ENCODE measurements around the gene EWSR1.

Gene EWSR1

GRCh38 chr22:29334148-29334547 is 66.1 kb downstream of the EWSR1 start:
- H3K27ac ChIP-seq (ENCODE audit: extremely low read depth, low read depth, low read length) = no peak overlapping the region
- no peaks in the 10 kb centered on the region for H3K4me1 ChIP-seq (ENCODE audit: control insufficient read depth, insufficient read depth, low read length)
- CTCF ChIA-PET = interaction anchor here (1.0 kb wide), 2 partner anchors 15 to 25 kb away, joined by 3 read pairs; no protein-coding TSS in a partner anchor
- peaks cover 7 to 98% of the 10 kb centered on the region in 2 experiments for H3K36me3 ChIP-seq (ENCODE audit: control insufficient read depth in 2 of 2, insufficient read depth in 1 of 2, low read length in 2 of 2)
- POLR2A ChIA-PET = interaction anchor here (1.1 kb wide), 1 partner anchor 19 kb away, joined by 4 read pairs; the partner anchor contains the start of gene RASL10A
- H3K4me3 ChIP-seq (ENCODE audit: low read depth, low read length) = no peak overlapping the region
- H3K9me3 ChIP-seq (ENCODE audit: control insufficient read depth, insufficient read depth, low read depth, low read length) = no peaks in the 10 kb centered on the region
- TF ChIP-seq SCRT2 (tag by site-specific recombination; IDR thresholded peaks at IDR 0.05) = peak; percentile 24; the same call in 1 of the 2 replicates
- TF ChIP-seq ZBTB11 (tag by site-specific recombination; conservative IDR thresholded peaks at IDR 0.05; ENCODE audit: low read depth) = no peak

DNA sequence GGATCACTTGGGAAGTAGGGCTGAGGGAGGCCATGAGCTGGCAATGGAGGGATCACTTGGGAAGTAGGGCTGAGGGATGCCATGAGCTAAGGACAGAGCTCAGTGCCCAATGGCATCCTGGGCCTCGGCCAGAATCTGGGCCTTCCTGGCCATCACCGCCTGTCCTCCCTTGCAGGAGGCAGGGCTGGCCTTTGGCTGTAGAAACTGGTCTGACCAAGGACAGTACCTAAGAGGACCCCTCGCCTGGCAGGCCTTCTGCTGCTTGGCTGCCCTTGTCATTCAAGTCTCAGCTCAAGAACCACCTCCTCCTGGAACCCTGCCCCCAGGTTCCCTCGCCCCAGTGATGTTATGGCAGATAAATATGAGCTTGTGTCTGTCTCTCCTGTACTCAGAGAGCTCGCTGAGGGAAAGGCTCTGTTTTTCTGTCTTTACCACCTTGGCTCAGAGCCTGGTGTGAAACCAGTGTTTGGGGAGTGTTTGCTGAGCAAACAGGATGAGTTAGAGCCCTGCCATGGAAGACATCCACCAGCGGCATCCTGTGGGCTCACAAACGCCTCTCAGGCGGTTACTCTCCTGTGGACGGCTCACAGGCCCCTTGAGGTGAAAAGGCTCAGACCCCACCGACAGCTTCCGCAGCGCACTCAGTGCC is 66.8 kb downstream of the EWSR1 start:
- POLR2A ChIA-PET = interaction anchor here (1.1 kb wide), 1 partner anchor 20 kb away, joined by 4 read pairs; the partner anchor contains the start of gene RASL10A
- no peaks in the 10 kb centered on the region for H3K4me1 ChIP-seq (ENCODE audit: control insufficient read depth, insufficient read depth, low read length)
- CTCF ChIA-PET = interaction anchor here (1.0 kb wide), 2 partner anchors 16 to 24 kb away, joined by 3 read pairs; no protein-coding TSS in a partner anchor
- peaks cover 7 to 98% of the 10 kb centered on the region in 2 experiments for H3K36me3 ChIP-seq (ENCODE audit: control insufficient read depth in 2 of 2, insufficient read depth in 1 of 2, low read length in 2 of 2)
- H3K27ac ChIP-seq (ENCODE audit: extremely low read depth, low read depth, low read length) = no peak overlapping the region
- H3K4me3 ChIP-seq (ENCODE audit: low read depth, low read length) = no peak overlapping the region
- TF ChIP-seq ZNF433 (tag by site-specific recombination; IDR thresholded peaks at IDR 0.05; ENCODE audit: low read depth) (no peak), GLIS1 (tag by site-specific recombination; IDR thresholded peaks at IDR 0.05) (no peak), ZNF146 (tag by site-specific recombination; IDR thresholded peaks at IDR 0.05) (no peak), ZNF16 (tag by site-specific recombination; IDR thresholded peaks at IDR 0.05; ENCODE audit: low read depth) (no peak), ZNF341 (tag by site-specific recombination; IDR thresholded peaks at IDR 0.05; ENCODE audit: low read depth) (no peak), OVOL3 (tag by site-specific recombination; IDR thresholded peaks at IDR 0.05) (no peak), ZNF76 (tag by site-specific recombination; IDR thresholded peaks at IDR 0.05; ENCODE audit: borderline replicate concordance, low read depth) (no peak), OSR2 (tag by site-specific recombination; IDR thresholded peaks at IDR 0.05) (no peak), ZFHX2 (tag by site-specific recombination; conservative IDR thresholded peaks at IDR 0.05) (no peak)
- TF ChIP-seq, protein P1, sequence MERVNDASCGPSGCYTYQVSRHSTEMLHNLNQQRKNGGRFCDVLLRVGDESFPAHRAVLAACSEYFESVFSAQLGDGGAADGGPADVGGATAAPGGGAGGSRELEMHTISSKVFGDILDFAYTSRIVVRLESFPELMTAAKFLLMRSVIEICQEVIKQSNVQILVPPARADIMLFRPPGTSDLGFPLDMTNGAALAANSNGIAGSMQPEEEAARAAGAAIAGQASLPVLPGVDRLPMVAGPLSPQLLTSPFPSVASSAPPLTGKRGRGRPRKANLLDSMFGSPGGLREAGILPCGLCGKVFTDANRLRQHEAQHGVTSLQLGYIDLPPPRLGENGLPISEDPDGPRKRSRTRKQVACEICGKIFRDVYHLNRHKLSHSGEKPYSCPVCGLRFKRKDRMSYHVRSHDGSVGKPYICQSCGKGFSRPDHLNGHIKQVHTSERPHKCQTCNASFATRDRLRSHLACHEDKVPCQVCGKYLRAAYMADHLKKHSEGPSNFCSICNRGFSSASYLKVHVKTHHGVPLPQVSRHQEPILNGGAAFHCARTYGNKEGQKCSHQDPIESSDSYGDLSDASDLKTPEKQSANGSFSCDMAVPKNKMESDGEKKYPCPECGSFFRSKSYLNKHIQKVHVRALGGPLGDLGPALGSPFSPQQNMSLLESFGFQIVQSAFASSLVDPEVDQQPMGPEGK (tag by site-specific recombination; IDR thresholded peaks at IDR 0.05) = no peak
- TF ChIP-seq, protein P2, sequence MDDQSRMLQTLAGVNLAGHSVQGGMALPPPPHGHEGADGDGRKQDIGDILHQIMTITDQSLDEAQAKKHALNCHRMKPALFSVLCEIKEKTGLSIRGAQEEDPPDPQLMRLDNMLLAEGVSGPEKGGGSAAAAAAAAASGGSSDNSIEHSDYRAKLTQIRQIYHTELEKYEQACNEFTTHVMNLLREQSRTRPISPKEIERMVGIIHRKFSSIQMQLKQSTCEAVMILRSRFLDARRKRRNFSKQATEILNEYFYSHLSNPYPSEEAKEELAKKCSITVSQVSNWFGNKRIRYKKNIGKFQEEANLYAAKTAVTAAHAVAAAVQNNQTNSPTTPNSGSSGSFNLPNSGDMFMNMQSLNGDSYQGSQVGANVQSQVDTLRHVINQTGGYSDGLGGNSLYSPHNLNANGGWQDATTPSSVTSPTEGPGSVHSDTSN (CRISPR knock-in tag; IDR thresholded peaks at IDR 0.05) = no peak
- TF ChIP-seq, protein P3, sequence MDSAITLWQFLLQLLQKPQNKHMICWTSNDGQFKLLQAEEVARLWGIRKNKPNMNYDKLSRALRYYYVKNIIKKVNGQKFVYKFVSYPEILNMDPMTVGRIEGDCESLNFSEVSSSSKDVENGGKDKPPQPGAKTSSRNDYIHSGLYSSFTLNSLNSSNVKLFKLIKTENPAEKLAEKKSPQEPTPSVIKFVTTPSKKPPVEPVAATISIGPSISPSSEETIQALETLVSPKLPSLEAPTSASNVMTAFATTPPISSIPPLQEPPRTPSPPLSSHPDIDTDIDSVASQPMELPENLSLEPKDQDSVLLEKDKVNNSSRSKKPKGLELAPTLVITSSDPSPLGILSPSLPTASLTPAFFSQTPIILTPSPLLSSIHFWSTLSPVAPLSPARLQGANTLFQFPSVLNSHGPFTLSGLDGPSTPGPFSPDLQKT (IDR thresholded peaks at IDR 0.05; ENCODE audit: borderline replicate concordance, low read depth, low read length) = no peak
- no peaks in the 10 kb centered on the region for H3K9me3 ChIP-seq (ENCODE audit: control insufficient read depth, insufficient read depth, low read depth, low read length)

Measured in HEK293 (cell line).